Naive thymus-derived CD4-positive, alpha-beta T cell (primary cell): Measurements from ENCODE around the gene CASD1. TPM values are rescaled to one million over a fixed set of nuclear protein-coding genes. Genes with fewer than 3 reads are reported as not detected.

Experiments used
- ATAC-seq: fragments of 150-1000 bp; cut with Tn5 transposase; 2 replicates; pipeline ENCODE4 v1.10.0; 2021; ENCODE audit warnings: mild to moderate bottlenecking, moderate library complexity
- CTCF ChIA-PET: fragments of 350-600 bp; sonication (Branson Sonifier 250); formaldehyde crosslinking; loops from one replicate; lab custom pipeline; 2021; ENCODE audit warnings: antibody characterized with exemption; lab: Charles Lee
- POLR2A ChIA-PET: fragments of 350-600 bp; sonication (Branson Sonifier 250); formaldehyde crosslinking; loops from one replicate; lab custom pipeline; 2021; ENCODE audit warnings: antibody characterized with exemption, inconsistent platforms; lab: Charles Lee
- DNase-seq, 9 donors: peaks; one replicate each; pipeline versions ENCODE4 v3.0.0 to v3.0.0-alpha.2; 2020 to 2022; ENCODE audit warnings: mixed read lengths in 1 of 9
- H3K27ac ChIP-seq: one replicate; pipeline ENCODE4 v1.7.0; 2013; ENCODE audit warnings: mild to moderate bottlenecking, low read depth, low read length, moderate library complexity
- H3K27me3 ChIP-seq, 2 donors: one replicate each; pipeline ENCODE4 v1.7.0; 2013; ENCODE audit warnings: low read length in 2 of 2, mild to moderate bottlenecking in 2 of 2, moderate library complexity in 2 of 2; ENCODE audit not compliant: control insufficient read depth in 2 of 2, insufficient read depth in 2 of 2
- H3K36me3 ChIP-seq, 3 experiments: 1 replicate in 2 of 3; 2 replicates in 1 of 3; pipeline ENCODE4 v1.7.0; 2013; ENCODE audit warnings: low read length in 3 of 3, mild to moderate bottlenecking in 3 of 3, moderate library complexity in 1 of 3; ENCODE audit not compliant: insufficient read depth in 3 of 3, control insufficient read depth in 2 of 3
- H3K4me1 ChIP-seq, 2 donors: one replicate each; pipeline ENCODE4 v1.7.0; 2013; ENCODE audit warnings: low read length in 2 of 2, mild to moderate bottlenecking in 2 of 2, moderate library complexity in 1 of 2; ENCODE audit not compliant: control insufficient read depth in 2 of 2, insufficient read depth in 2 of 2
- H3K4me3 ChIP-seq: 2 replicates; pipeline ENCODE4 v1.7.0; 2013; ENCODE audit warnings: mild to moderate bottlenecking, low read length
- H3K9me3 ChIP-seq, 3 experiments: 1 replicate in 2 of 3; 2 replicates in 1 of 3; pipeline ENCODE4 v1.7.0; 2013; ENCODE audit warnings: low read length in 3 of 3; ENCODE audit not compliant: control insufficient read depth in 2 of 3
- H3K27ac Mint-ChIP-seq, 9 donors: one replicate each; pipeline ENCODE4 v1.8.0; 2020 to 2022; ENCODE audit warnings: mixed read lengths in 9 of 9, mild to moderate bottlenecking in 8 of 9, moderate library complexity in 5 of 9, inconsistent platforms in 2 of 9
- H3K27me3 Mint-ChIP-seq, 5 donors: one replicate each; pipeline ENCODE4 v1.8.0; 2021 to 2022; ENCODE audit warnings: mixed read lengths in 5 of 5, mild to moderate bottlenecking in 1 of 5
- H3K36me3 Mint-ChIP-seq, 5 donors: one replicate each; pipeline ENCODE4 v1.8.0; 2020 to 2022; ENCODE audit warnings: mixed read lengths in 5 of 5, mild to moderate bottlenecking in 3 of 5, inconsistent platforms in 1 of 5
- H3K4me1 Mint-ChIP-seq, 7 donors: one replicate each; pipeline ENCODE4 v1.8.0; 2020 to 2022; ENCODE audit warnings: mixed read lengths in 7 of 7, mild to moderate bottlenecking in 3 of 7, inconsistent platforms in 1 of 7
- H3K4me3 Mint-ChIP-seq, 10 donors: one replicate each; pipeline ENCODE4 v1.8.0; 2020 to 2022; ENCODE audit warnings: mild to moderate bottlenecking in 10 of 10, mixed read lengths in 10 of 10, moderate library complexity in 6 of 10, inconsistent platforms in 2 of 10
- H3K9me3 Mint-ChIP-seq, 11 donors: one replicate each; pipeline ENCODE4 v1.8.0; 2020 to 2022; ENCODE audit warnings: mixed read lengths in 11 of 11, mild to moderate bottlenecking in 4 of 11, inconsistent platforms in 1 of 11, moderate library complexity in 1 of 11
- intact Hi-C, 2 donors: fragments of 100-400 bp; cut with micrococcal nuclease; formaldehyde crosslinking; loops; one replicate each; pipeline ENCODE4 v1.15.1; 2023
- polyA plus RNA-seq, 2 donors: library from polyadenylated mRNA; unstranded; fragments of 300-500 nt; fragmentation: Illumina TruSeq; gene quantifications; one replicate each; pipeline ENCODE4 v1.2.3, GENCODE V29; 2021
- total RNA-seq, 6 experiments: library from RNA in 5 of 6; stranded (reverse) in 5 of 6; gene quantifications; 1 replicate in 5 of 6; 2 replicates in 1 of 6; pipeline ENCODE4 v1.2.3 and lab custom pipeline; 2021 to 2026

CASD1 gene
- total and polyA plus RNA-seq, 7 experiments from 2014 or later, result 8.6 to 31.7 (median 19.1) TPM

DNA sequence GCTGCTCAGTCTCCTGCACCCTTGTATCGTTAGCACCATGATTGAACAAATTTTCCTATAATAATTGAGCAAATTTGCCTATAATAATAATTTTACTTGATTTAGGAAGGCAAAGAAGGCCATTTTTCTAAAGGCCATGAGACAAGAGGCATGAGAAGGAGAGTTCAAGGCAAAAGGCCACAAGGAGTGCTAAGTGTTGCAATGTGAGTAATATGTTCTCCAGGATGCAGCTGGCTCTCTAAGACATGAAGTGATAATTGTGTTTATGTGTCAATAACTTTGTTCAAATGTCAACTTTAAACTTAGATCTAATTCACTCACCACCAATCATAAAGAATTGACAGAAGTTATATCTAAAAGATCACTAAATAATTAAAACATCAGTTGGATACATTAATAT lies 92.6 kb downstream of the CASD1 start:
- Mint-ChIP-seq H3K4me3 (no peak overlapping the region), H3K27me3 (peaks cover 0 to 13% (median 0%) of the 10 kb centered on the region in 5 donors), H3K27ac (no peak overlapping the region), H3K9me3 (peaks cover 0 to 25% (median 9%) of the 10 kb centered on the region in 11 donors), H3K36me3 (peaks cover 0 to 8% (median 4%) of the 10 kb centered on the region in 5 donors), H3K4me1 (no peaks in the 10 kb centered on the region)
- no peak overlapping the region for H3K4me3 ChIP-seq
- DNase-seq, result no peak
- H3K9me3 ChIP-seq, result no peaks in the 10 kb centered on the region
- intact Hi-C loops, result no loop called here
- H3K27ac ChIP-seq, result no peak overlapping the region
- no peaks in the 10 kb centered on the region for H3K4me1 ChIP-seq
- H3K27me3 ChIP-seq, result no peaks in the 10 kb centered on the region
- ATAC-seq, result no peak
- POLR2A ChIA-PET, result no interaction called here
- H3K36me3 ChIP-seq, result no peaks in the 10 kb centered on the region
- CTCF ChIA-PET, result no interaction called here

DNA sequence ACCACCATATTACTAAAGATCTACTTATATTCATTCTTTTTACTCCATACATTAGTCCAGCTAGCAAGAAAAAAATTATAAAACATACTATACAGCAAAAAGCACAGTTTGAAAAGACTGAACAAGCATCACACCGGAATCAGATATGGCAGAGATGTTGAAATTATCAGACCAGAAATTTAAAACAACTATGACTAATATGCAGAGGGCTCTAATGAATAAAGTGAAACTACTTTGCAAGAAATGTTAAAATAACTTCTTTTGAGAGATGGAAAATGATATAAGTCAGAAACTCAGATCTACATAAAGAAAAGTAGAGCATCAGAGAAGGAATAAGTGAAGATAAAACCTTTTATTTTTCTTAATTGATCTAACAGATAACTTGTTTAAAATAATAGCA lies 95.4 kb downstream of the CASD1 start:
- Mint-ChIP-seq H3K4me3 (no peak overlapping the region), H3K4me1 (no peaks in the 10 kb centered on the region), H3K27me3 (peaks cover 0 to 16% (median 5%) of the 10 kb centered on the region in 5 donors), H3K36me3 (peaks cover 0 to 13% (median 4%) of the 10 kb centered on the region in 5 donors), H3K27ac (no peak overlapping the region), H3K9me3 (peaks cover 0 to 53% (median 22%) of the 10 kb centered on the region in 11 donors)
- ChIA-PET POLR2A (no interaction called here), CTCF (no interaction called here)
- no peak for DNase-seq
- H3K27ac ChIP-seq, result no peak overlapping the region
- no peak for ATAC-seq
- no peaks in the 10 kb centered on the region for H3K27me3 ChIP-seq
- no peaks in the 10 kb centered on the region for H3K4me1 ChIP-seq
- intact Hi-C loops, result no loop called here
- no peak overlapping the region for H3K4me3 ChIP-seq
- H3K9me3 ChIP-seq, result no peaks in the 10 kb centered on the region
- no peaks in the 10 kb centered on the region for H3K36me3 ChIP-seq

Other genes starting within 250 kb of the CASD1 start
- gene COL1A2, start 114.9 kb upstream of the CASD1 start, total RNA-seq, result 1 to 10 TPM in 1 of 5 experiments, under 1 TPM in 2, not detected in 2; 0.32 to 5.7 (median 0.41) TPM
- not detected for gene COL1A2, start 114.9 kb upstream of the CASD1 start, polyA plus RNA-seq
- under 1 TPM in 3 of 5 experiments, not detected in 2; 0.16 to 0.78 (median 0.19) TPM for gene SGCE, start 146.3 kb downstream of the CASD1 start, total RNA-seq
- gene SGCE, start 146.3 kb downstream of the CASD1 start, polyA plus RNA-seq, result under 1 TPM; 0.08 to 0.43 TPM